Stimulated activated CD4-positive, alpha-beta T cell treated with anti-CD3 and anti-CD28 coated beads, Interleukin-15, amount 100 ng/mL, for 24 hours (primary cell): ENCODE results near the gene MEIOB.
"Not testable (repeated sequence)": the region's sequence is repeated elsewhere in the genome, so short reads cannot be mapped to it uniquely, and the experiment has no call there.

Experiments
- DNase-seq: peaks from one replicate; pipeline ENCODE4 v3.0.0-alpha.2; 2020

MEIOB gene

GRCh38 chr16:1907226-1907860, 35.4 kb upstream of the MEIOB start:
- no peak for DNase-seq

GRCh38 chr16:1906846-1907165, 34.8 kb upstream of the MEIOB start:
- no peak for DNase-seq

- DNase-seq, result no peak
These were observed 34.3 kb upstream of the MEIOB start for GRCh38 chr16:1906055-1906845.

GRCh38 chr16:1903845-1904840, 32.2 kb upstream of the MEIOB start:
- no peak for DNase-seq

GRCh38 chr16:1903220-1903574, 31.2 kb upstream of the MEIOB start:
- DNase-seq, result no peak

- no peak for DNase-seq
These were observed 30.7 kb upstream of the MEIOB start for GRCh38 chr16:1902547-1903219.

GRCh38 chr16:1900452-1900774, 28.4 kb upstream of the MEIOB start:
- DNase-seq, result no peak

- no peak for DNase-seq
These were observed 27.9 kb upstream of the MEIOB start for GRCh38 chr16:1899641-1900451.

GRCh38 chr16:1897692-1898091, 25.7 kb upstream of the MEIOB start:
- DNase-seq, result not testable (repeated sequence)

GRCh38 chr16:1895949-1896675, 24.1 kb upstream of the MEIOB start:
- DNase-seq, result no peak

GRCh38 chr16:1895068-1895467, 23.1 kb upstream of the MEIOB start:
- DNase-seq, result no peak

- no peak for DNase-seq
These were observed 18.7 kb upstream of the MEIOB start for GRCh38 chr16:1890708-1891050.

GRCh38 chr16:1890024-1890707, 18.2 kb upstream of the MEIOB start:
- no peak for DNase-seq

GRCh38 chr16:1887711-1888354, 15.9 kb upstream of the MEIOB start:
- no peak for DNase-seq

GRCh38 chr16:1884889-1885288, 12.9 kb upstream of the MEIOB start:
- no peak for DNase-seq

- DNase-seq, result no peak
These were observed 12.3 kb upstream of the MEIOB start for GRCh38 chr16:1884155-1884760.

GRCh38 chr16:1881172-1881571, 9.2 kb upstream of the MEIOB start:
- not testable (repeated sequence) for DNase-seq

GRCh38 chr16:1879477-1879876, 7.5 kb upstream of the MEIOB start:
- no peak for DNase-seq

- no peak for DNase-seq
These were observed 6.3 kb upstream of the MEIOB start for GRCh38 chr16:1878256-1878655.

GRCh38 chr16:1877804-1878203, 5.8 kb upstream of the MEIOB start:
- no peak for DNase-seq
